SK-N-SH (cell line): ENCODE measurements around the gene CYP46A1.

ENCODE experiments used
- EP300 ChIP-seq, 2 experiments: IDR thresholded peaks; 2 replicates each; pipeline versions ENCODE4 v1.4.0 to v1.6.1; 2012; ENCODE audit warnings: borderline replicate concordance in 1 of 2, low read depth in 1 of 2, low read length in 1 of 2
- NFIC ChIP-seq: IDR thresholded peaks from 2 replicates; pipeline ENCODE4 v1.4.0; 2012; ENCODE audit warnings: borderline replicate concordance
- RAD21 ChIP-seq: IDR thresholded peaks from 2 replicates; pipeline ENCODE4 v1.6.1; 2012; ENCODE audit warnings: mild to moderate bottlenecking, low read length
- TF ChIP-seq, protein P1 (sequence below): fragments of 150-350 bp; IDR thresholded peaks from 2 replicates; pipeline ENCODE4 v1.6.1; 2017; ENCODE audit warnings: antibody characterized with exemption, low read length, low read depth, borderline replicate concordance
- TF ChIP-seq, protein P2 (sequence below): fragments of 200-600 bp; sonication (generic); IDR thresholded peaks from 2 replicates; pipeline ENCODE4 v1.6.1; 2017; ENCODE audit warnings: antibody characterized with exemption, mild to moderate bottlenecking, moderate library complexity
- TF ChIP-seq, protein P3 (sequence below): fragments of 150-350 bp; IDR thresholded peaks from 2 replicates; pipeline ENCODE4 v1.6.1; 2016; ENCODE audit warnings: mild to moderate bottlenecking, low read depth, low read length

DNA sequence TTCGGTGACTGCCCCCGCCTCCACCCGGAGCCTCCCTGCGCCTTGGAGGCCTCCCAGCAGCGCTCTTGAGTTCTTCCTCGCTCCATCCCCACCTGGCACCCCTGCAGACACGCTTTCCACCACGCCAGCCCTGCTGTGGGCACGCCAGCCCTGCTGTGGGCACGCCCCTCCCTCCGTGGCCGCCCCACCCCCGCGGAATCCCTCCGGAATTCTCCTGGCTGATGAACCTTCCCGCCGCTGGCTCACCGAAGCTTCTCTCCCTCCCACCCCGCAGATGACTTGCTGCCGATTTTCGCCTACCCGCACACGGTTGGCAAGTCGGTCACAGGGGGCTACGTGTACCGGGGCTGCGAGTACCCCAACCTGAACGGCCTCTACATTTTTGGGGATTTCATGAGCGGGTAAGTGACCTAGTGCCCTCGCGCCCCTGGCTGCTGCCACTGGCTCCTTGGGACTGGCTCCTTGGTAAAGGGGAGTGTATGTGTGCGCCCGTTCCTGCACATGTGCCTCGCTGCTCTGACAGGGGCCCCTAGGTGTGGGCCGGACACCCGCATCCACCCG, 24.0 kb upstream of the CYP46A1 start:
- TF ChIP-seq, protein P1, sequence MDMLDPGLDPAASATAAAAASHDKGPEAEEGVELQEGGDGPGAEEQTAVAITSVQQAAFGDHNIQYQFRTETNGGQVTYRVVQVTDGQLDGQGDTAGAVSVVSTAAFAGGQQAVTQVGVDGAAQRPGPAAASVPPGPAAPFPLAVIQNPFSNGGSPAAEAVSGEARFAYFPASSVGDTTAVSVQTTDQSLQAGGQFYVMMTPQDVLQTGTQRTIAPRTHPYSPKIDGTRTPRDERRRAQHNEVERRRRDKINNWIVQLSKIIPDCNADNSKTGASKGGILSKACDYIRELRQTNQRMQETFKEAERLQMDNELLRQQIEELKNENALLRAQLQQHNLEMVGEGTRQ = no peak
- TF ChIP-seq, protein P2, sequence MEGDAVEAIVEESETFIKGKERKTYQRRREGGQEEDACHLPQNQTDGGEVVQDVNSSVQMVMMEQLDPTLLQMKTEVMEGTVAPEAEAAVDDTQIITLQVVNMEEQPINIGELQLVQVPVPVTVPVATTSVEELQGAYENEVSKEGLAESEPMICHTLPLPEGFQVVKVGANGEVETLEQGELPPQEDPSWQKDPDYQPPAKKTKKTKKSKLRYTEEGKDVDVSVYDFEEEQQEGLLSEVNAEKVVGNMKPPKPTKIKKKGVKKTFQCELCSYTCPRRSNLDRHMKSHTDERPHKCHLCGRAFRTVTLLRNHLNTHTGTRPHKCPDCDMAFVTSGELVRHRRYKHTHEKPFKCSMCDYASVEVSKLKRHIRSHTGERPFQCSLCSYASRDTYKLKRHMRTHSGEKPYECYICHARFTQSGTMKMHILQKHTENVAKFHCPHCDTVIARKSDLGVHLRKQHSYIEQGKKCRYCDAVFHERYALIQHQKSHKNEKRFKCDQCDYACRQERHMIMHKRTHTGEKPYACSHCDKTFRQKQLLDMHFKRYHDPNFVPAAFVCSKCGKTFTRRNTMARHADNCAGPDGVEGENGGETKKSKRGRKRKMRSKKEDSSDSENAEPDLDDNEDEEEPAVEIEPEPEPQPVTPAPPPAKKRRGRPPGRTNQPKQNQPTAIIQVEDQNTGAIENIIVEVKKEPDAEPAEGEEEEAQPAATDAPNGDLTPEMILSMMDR = no peak
- TF ChIP-seq RAD21 (no peak), NFIC (no peak), EP300 (IDR thresholded peaks at IDR 0.05; ENCODE audit: borderline replicate concordance in 1 of 2, low read depth in 1 of 2, low read length in 1 of 2) (no peak)
- TF ChIP-seq, protein P3, sequence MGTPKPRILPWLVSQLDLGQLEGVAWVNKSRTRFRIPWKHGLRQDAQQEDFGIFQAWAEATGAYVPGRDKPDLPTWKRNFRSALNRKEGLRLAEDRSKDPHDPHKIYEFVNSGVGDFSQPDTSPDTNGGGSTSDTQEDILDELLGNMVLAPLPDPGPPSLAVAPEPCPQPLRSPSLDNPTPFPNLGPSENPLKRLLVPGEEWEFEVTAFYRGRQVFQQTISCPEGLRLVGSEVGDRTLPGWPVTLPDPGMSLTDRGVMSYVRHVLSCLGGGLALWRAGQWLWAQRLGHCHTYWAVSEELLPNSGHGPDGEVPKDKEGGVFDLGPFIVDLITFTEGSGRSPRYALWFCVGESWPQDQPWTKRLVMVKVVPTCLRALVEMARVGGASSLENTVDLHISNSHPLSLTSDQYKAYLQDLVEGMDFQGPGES = no peak
